Esophagus muscularis mucosa (tissue), 4 donors: Measurements from ENCODE around the gene ZNF536. TPM values are rescaled to one million over a fixed set of nuclear protein-coding genes. Genes with fewer than 3 reads are reported as not detected.

Experiments
- DNase-seq: peaks from one replicate; pipeline ENCODE4 v3.0.0-alpha.2; 2017; ENCODE audit errors: extremely low spot score
- H3K27ac ChIP-seq, 4 donors: fragments of 200-600 bp; sonication (generic); replicated peaks in 1 of 4; 1 replicate in 3 of 4; 2 replicates in 1 of 4; pipeline ENCODE4 v1.5.1; 2016 to 2019; ENCODE audit warnings: mild to moderate bottlenecking in 1 of 4
- H3K27me3 ChIP-seq, 4 donors: fragments of 200-600 bp; sonication (generic); one replicate each; pipeline versions ENCODE4 v1.5.1 to v1.6.0; 2016 to 2019
- H3K36me3 ChIP-seq, 4 donors: fragments of 200-600 bp; sonication (generic); one replicate each; pipeline ENCODE4 v1.5.1; 2016 to 2019
- H3K4me1 ChIP-seq, 4 donors: fragments of 200-600 bp; sonication (generic); one replicate each; pipeline ENCODE4 v1.5.1; 2016 to 2019
- H3K4me3 ChIP-seq, 4 donors: fragments of 200-600 bp; sonication (generic); 1 replicate in 2 of 4; 2 replicates in 2 of 4; pipeline ENCODE4 v1.5.1; 2016 to 2019; ENCODE audit warnings: mild to moderate bottlenecking in 4 of 4, moderate library complexity in 1 of 4
- H3K9me3 ChIP-seq, 4 donors: fragments of 200-600 bp; sonication (generic); 1 replicate in 3 of 4; 2 replicates in 1 of 4; pipeline ENCODE4 v1.5.1; 2016 to 2019
- EP300 ChIP-seq: sonication (generic); formaldehyde crosslinking; IDR thresholded peaks from one replicate; pipeline ENCODE4 v1.6.1; 2017; ENCODE audit warnings: antibody characterized with exemption
- POLR2A ChIP-seq: fragments of 450-650 bp; IDR thresholded peaks from one replicate; pipeline ENCODE4 v1.6.1; 2017; ENCODE audit warnings: antibody characterized with exemption, moderate library complexity, mild to moderate bottlenecking, low read depth
- POLR2AphosphoS5 ChIP-seq, 2 donors: sonication (generic); formaldehyde crosslinking; IDR thresholded peaks; one replicate each; pipeline ENCODE4 v1.6.1; 2017; ENCODE audit warnings: antibody characterized with exemption in 2 of 2
- WGBS: methylation state at CpG from one replicate; pipeline ENCODE4 v1.1.5; 2018; 5-methylcytosine and 5-hydroxymethylcytosine counted together
- intact Hi-C: fragments of 100-400 bp; cut with DNase I; formaldehyde crosslinking; loops from one replicate; pipeline ENCODE4 v1.15.1; 2023
- total RNA-seq, 4 donors: library from RNA; depleted of rRNA; stranded (reverse); fragments of >200 nt; gene quantifications; one replicate each; pipeline versions ENCODE4 v1.1.0 to v1.2.1, GENCODE V29; 2016
- TF ChIP-seq, protein P1 (sequence below), 3 experiments: fragments of 200-600 bp in 2 of 3; fragments of 450-650 bp in 1 of 3; sonication (generic) in 2 of 3; IDR thresholded peaks; one replicate each; pipeline ENCODE4 v1.5.1; 2017 to 2019; ENCODE audit warnings: antibody characterized with exemption in 3 of 3, mild to moderate bottlenecking in 2 of 3, moderate library complexity in 1 of 3

Gene ZNF536
- total RNA-seq, 4 donors from 2014 or later, result 2.5 to 7.3 (median 5.6) TPM

DNA sequence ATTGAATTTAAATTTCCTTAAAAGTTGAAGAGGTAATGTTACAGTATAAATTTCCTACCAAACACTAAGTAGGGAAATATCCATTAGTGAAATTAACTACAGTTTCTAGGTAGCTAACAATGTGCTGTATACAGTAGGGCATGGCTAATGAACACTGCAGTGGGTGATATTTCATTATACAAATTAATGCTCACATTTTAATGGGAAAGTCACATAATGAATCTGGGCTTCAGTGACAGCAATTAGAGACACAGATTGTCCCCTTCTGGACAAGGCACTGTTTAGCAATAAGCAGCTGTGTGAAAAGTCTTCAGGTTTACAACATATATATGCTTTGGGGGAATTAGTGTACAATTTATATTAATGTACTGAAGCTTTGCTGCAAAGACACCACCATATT, 169.4 kb downstream of the ZNF536 start:
- no peaks in the 10 kb centered on the region for H3K9me3 ChIP-seq
- no peak for DNase-seq
- TF ChIP-seq POLR2AphosphoS5 (IDR thresholded peaks at IDR 0.05), result no peak
- TF ChIP-seq, protein P1, sequence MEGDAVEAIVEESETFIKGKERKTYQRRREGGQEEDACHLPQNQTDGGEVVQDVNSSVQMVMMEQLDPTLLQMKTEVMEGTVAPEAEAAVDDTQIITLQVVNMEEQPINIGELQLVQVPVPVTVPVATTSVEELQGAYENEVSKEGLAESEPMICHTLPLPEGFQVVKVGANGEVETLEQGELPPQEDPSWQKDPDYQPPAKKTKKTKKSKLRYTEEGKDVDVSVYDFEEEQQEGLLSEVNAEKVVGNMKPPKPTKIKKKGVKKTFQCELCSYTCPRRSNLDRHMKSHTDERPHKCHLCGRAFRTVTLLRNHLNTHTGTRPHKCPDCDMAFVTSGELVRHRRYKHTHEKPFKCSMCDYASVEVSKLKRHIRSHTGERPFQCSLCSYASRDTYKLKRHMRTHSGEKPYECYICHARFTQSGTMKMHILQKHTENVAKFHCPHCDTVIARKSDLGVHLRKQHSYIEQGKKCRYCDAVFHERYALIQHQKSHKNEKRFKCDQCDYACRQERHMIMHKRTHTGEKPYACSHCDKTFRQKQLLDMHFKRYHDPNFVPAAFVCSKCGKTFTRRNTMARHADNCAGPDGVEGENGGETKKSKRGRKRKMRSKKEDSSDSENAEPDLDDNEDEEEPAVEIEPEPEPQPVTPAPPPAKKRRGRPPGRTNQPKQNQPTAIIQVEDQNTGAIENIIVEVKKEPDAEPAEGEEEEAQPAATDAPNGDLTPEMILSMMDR (IDR thresholded peaks at IDR 0.05), result no peak
- no peak for TF ChIP-seq POLR2A
- no peak for TF ChIP-seq EP300
- no peaks in the 10 kb centered on the region for H3K4me1 ChIP-seq
- H3K4me3 ChIP-seq, result no peak overlapping the region
- no peaks in the 10 kb centered on the region for H3K36me3 ChIP-seq
- peaks cover 0 to 24% (median 0%) of the 10 kb centered on the region in 4 donors for H3K27me3 ChIP-seq
- H3K27ac ChIP-seq, result no peak overlapping the region
- intact Hi-C loops, result no loop called here

- Histone ChIP-seq H3K4me3 (no peak overlapping the region), H3K9me3 (no peaks in the 10 kb centered on the region), H3K36me3 (no peaks in the 10 kb centered on the region), H3K4me1 (no peaks in the 10 kb centered on the region), H3K27me3 (peaks cover 0 to 18% (median 0%) of the 10 kb centered on the region in 4 donors), H3K27ac (no peak overlapping the region)
- 91% methylated on average over 9 of the region's 9 CpGs for WGBS
- intact Hi-C loops, result no loop called here
- TF ChIP-seq POLR2A (no peak), POLR2AphosphoS5 (IDR thresholded peaks at IDR 0.05) (no peak), EP300 (no peak)
- TF ChIP-seq, protein P1 (IDR thresholded peaks at IDR 0.05), result no peak
- DNase-seq, result no peak
Observed at GRCh38 chr19:30543243-30543945, 171.2 kb downstream of the ZNF536 start.

DNA sequence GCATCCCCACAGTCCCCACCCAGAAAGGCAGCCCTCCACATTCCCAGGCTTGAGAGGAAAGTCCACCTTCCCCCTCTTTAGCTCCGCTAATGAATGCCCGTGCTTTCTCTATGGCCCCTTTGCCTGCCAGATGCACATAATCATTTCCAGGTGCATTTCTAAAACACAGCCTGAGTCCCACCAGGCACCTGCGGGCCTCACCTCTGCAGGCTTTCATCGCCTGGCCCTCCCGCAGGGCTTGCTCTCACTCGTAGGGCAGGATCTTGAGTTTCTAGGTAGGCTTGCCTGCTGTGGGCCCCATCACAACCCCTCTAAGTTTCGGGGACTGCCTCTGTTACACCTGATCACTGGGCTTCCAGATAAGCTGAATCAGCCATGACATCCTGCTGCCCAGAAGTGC, 173.6 kb downstream of the ZNF536 start:
- DNase-seq, result no peak
- Histone ChIP-seq H3K27ac (no peak overlapping the region), H3K9me3 (no peaks in the 10 kb centered on the region), H3K4me1 (no peaks in the 10 kb centered on the region), H3K4me3 (no peak overlapping the region), H3K36me3 (no peaks in the 10 kb centered on the region), H3K27me3 (peaks cover 0 to under 1% (median 0%) of the 10 kb centered on the region in 4 donors)
- no peak for TF ChIP-seq POLR2AphosphoS5 (IDR thresholded peaks at IDR 0.05)
- no peak for TF ChIP-seq EP300
- TF ChIP-seq POLR2A, result no peak
- TF ChIP-seq, protein P1 (IDR thresholded peaks at IDR 0.05), result no peak
- WGBS, result 89% methylated on average over 7 of the region's 7 CpGs
- intact Hi-C loops, result no loop called here

DNA sequence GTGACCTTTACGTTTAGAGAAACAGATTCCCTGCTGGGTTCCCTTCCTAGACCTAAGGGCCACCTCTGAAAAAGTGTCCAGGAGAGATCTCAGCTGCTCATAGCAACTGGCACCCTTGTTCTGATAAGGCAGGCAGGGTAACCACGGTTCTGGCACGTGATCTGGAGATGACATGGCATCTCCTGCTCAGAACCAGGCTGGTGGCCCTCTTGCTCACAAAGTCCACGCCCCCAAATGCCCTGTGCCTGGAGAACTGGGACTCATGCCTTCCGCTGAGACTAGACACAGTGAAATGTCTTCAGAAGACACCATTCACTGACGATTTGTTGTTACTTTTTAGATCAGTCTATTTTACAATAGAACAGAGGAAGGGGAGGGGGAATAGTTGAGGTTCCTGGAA, 174.1 kb downstream of the ZNF536 start:
- intact Hi-C loops, result no loop called here
- no peaks in the 10 kb centered on the region for H3K36me3 ChIP-seq
- H3K27me3 ChIP-seq, result no peaks in the 10 kb centered on the region
- H3K4me3 ChIP-seq, result no peak overlapping the region
- TF ChIP-seq, protein P1 (IDR thresholded peaks at IDR 0.05), result no peak
- TF ChIP-seq POLR2A (no peak), POLR2AphosphoS5 (IDR thresholded peaks at IDR 0.05) (no peak), EP300 (no peak)
- H3K4me1 ChIP-seq, result no peaks in the 10 kb centered on the region
- 92% methylated on average over 5 of the region's 6 CpGs for WGBS
- H3K27ac ChIP-seq, result no peak overlapping the region
- DNase-seq, result no peak
- H3K9me3 ChIP-seq, result no peaks in the 10 kb centered on the region

DNA sequence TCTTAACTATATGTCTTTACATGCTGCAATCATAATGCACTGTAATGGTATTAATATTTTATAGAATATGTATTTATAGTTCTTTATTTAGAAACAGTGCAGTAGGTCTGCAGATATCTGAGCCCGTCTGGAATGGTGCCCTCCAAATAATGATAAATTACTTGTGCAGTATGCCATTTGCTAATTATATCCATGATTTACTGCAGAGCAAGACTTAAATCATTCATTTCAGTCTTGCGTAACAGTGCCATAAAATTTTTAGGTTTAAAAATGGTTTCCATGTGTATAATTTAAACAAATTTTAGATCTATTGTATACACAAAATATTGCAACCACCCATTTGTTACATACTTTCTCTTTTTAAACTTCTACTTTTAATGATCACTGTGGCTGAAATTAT, 175.1 kb downstream of the ZNF536 start:
- no peak overlapping the region for H3K4me3 ChIP-seq
- 38% methylated on average over 2 of the region's 2 CpGs for WGBS
- H3K4me1 ChIP-seq, result no peaks in the 10 kb centered on the region
- no peaks in the 10 kb centered on the region for H3K36me3 ChIP-seq
- no peaks in the 10 kb centered on the region for H3K27me3 ChIP-seq
- DNase-seq, result no peak
- no peaks in the 10 kb centered on the region for H3K9me3 ChIP-seq
- H3K27ac ChIP-seq, result no peak overlapping the region
- intact Hi-C loops, result no loop called here
- TF ChIP-seq, protein P1 (IDR thresholded peaks at IDR 0.05), result no peak
- TF ChIP-seq EP300, result no peak
- TF ChIP-seq POLR2A, result no peak
- TF ChIP-seq POLR2AphosphoS5 (IDR thresholded peaks at IDR 0.05), result no peak
